Stimulated activated CD8-positive, alpha-beta memory T cell treated with anti-CD3 and anti-CD28 coated beads, Interleukin-7, amount 100 ng/mL, for 4 hours (primary cell): ENCODE measurements around the gene PISD.

Experiments used
- DNase-seq, 2 donors: peaks; one replicate each; pipeline ENCODE4 v3.0.0-alpha.2; 2020; ENCODE audit warnings: low read depth in 2 of 2

Gene PISD

GRCh38 chr22:31572939-31573338, 89.1 kb downstream of the PISD start:
- no peak for DNase-seq

GRCh38 chr22:31569126-31569525, 92.9 kb downstream of the PISD start:
- DNase-seq, result no peak
